ENCODE data around the gene FNDC11.

- TF ChIP-seq CTCF (conservative IDR thresholded peaks at IDR 0.05; ENCODE audit: low read depth, low read length) (no peak), EZH2 (IDR thresholded peaks at IDR 0.05; ENCODE audit: low read length, unreplicated experiment) (no peak)
Observed at GRCh38 chr20:63549019-63549418, 4.9 kb upstream of the FNDC11 start.
